ENCODE measurements around the gene FBLN7.
"Not testable (repeated sequence)": the region's sequence is repeated elsewhere in the genome, so short reads cannot be mapped to it uniquely, and the experiment has no call there.

The FBLN7 gene, protein sequence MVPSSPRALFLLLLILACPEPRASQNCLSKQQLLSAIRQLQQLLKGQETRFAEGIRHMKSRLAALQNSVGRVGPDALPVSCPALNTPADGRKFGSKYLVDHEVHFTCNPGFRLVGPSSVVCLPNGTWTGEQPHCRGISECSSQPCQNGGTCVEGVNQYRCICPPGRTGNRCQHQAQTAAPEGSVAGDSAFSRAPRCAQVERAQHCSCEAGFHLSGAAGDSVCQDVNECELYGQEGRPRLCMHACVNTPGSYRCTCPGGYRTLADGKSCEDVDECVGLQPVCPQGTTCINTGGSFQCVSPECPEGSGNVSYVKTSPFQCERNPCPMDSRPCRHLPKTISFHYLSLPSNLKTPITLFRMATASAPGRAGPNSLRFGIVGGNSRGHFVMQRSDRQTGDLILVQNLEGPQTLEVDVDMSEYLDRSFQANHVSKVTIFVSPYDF

DNA sequence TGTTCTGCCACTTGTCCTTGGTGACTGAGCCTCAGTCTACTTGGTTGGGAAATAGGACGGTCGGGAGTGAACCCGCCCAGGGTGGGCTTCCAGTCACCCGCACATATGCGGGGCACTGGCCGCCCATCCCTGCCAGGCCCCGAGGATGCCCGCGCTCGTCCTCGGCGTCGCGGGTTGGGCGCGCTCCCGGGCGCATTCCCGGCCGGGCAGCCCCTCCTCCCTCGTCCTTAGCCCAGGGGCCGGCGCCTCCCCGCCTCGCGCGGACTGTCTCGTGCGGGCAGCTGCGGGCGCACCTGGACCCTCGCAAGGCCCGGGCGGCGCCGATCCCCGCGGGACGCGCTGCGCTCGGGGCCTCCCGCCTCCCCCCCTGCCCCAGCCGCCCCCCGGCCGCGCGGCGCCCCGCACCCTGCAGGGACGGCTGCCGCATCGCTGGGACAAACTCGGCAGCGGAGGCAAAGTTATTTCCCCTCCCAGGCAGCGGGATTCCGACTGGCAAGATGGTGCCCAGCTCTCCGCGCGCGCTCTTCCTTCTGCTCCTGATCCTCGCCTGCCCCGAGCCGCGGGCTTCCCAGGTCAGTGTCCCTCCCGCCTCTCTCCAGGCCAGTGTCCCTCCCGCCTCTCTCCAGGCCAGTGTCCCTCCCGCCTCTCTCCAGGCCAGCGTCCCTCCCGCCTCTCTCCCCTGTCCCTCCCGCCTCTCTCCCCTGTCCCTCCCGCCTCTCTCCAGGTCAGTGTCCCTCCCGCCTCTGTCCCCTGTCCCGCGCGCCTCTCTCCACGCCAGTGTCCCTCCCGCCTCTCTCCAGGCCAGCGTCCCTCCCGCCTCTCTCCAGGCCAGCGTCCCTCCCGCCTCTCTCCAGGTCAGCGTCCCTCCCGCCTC is at the start of gene FBLN7:
Gene FBLN7, plus strand, starts transcription at position 227 of the 874 bp plus-strand sequence. Its CDS starts 271 bp downstream, at position 498.
- DNase-seq, result no peak

DNA sequence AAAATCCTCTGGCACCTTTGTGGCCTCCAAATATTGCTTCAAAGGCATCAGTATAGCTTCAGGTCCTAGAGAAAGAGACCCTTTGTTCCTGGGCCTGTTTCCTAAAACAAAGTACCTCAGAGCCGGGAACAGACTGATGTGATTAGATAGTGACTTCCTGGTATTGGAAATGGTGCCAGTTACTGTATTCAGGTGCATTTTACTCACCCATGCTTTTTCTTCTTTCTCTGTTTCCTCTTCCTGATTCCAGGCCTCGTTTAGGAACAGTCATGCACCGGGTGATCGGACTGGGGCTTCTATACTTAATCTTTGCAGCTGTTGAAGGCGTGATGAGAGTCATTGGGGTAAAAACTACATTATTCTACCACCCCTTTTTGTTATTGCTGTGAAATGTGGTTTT is 48.8 kb upstream of the FBLN7 start:
- DNase-seq, result no peak

DNA sequence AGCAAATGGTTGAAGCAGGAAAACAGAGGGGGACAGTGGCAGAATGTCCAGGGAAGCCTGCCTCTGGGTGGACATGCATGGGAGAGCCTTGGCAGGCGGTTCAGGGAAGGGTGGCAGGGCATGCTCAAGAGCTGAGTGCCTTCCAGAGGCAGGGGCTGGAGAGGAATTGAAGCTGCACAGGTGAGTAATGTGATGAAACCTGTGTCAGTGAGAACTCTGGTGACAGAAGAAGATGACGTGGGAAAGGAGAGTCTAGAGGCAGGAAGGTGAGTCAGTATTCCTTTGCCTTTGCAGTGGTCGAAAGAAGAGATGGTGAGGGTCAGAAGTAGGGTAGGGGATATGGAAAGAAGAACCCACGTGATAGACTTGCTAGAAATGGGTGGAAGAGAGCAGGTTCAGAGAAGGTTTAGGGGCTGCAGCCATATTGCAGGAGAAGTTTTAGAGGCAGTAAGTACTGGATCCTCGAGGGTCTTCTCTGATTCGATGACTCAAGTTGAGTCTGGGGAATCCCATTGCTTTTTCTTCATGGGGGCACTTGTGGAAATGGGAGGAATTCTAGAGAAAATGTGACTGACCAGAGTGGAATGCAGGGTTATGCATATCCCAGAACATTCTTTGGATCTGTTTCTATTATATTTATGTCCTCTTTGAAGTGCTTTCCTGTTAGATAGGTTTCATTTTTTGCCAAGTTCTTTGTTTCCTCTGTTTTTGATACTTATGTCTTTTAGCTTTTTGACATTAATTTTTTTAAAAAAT is 45.7 kb upstream of the FBLN7 start:
- DNase-seq, result no peak

DNA sequence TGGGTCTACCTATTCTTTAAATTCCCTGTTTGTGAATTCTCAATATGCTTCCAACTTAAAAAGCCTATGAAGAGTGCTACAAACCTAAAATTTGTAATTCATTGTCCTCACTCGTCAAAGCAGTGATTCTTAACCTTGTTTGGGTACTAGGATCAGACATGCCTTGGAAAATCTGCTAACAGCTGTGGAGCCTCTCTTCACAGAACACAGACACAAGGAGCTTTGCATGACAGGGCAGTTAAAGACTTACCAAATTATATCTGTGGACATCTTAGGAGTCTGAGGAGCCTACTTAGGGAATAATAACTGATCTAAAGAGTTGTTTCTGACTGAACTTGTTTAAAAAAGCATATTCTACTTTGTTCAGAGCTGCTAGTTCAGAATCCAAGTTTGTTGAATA is 45.0 kb upstream of the FBLN7 start:
- no peak for DNase-seq

DNA sequence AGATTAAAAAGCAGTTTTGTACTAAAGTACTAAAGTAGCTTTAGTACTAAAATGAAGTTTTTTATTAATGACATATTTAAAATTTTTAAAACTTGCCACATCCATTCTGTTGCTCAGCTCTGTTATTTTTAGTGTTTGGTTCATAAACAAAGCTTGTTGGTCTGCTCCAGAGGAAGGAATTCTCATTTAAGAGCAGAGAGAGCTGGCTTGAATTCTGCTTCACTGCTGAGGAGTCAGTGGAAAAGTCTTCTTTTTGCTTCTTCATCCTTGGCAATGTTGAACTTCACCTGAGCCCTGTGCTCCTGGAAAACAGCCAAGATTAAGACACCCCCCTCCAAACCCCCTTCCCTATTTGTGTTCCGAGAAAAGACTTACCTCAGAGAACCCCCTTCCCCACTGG is 42.5 kb upstream of the FBLN7 start:
- DNase-seq, result no peak

DNA sequence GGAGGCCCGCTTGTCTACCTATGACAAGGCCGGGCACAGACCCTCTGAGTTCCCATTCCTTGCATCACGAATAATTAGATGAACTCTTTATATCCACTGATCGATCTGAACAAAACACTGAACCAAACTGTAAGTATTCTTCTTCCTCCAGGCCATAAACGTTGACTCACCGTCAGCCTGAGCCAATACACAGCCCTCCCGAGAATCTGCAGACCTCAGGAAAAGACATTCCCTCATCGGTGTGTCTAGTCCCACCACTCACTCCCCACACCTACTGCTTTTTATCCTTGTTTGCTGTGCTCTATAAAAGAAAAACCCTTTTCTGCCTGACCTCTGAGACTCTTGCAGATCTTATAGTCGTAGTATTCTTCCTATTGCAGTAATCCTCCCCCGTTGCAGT is 42.1 kb upstream of the FBLN7 start:
- no peak for DNase-seq

DNA sequence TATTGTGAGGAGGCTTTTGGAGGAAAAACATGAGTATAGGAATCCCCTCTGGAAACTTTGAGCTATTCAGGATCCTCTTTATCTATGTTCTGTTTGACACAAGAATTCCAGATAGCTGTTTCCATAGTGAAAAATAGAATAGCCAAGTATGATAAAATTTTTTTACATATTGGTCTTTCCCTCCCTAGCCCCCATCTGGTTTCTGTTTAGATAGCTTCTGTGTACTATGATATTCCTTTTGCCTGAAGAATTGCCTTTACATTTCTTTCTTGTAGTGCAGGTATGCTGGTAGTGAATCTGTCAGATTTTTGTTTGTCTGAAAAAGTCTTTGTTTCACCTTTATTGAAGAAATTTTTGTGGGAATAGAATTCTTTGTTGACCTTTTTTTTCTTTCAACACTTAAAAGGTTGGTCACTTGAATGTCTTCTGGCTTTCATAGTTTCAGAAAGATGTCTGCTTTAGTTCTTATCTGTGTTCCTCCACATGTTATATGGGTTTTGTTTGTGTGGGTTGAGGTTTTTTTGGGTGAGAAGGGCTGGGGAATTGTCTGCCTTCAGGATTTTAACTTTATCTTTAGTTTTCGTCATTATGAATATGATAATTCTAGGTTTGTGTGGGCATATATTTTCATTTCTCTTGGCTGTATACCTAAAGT is 29.9 kb upstream of the FBLN7 start:
- no peak for DNase-seq

DNA sequence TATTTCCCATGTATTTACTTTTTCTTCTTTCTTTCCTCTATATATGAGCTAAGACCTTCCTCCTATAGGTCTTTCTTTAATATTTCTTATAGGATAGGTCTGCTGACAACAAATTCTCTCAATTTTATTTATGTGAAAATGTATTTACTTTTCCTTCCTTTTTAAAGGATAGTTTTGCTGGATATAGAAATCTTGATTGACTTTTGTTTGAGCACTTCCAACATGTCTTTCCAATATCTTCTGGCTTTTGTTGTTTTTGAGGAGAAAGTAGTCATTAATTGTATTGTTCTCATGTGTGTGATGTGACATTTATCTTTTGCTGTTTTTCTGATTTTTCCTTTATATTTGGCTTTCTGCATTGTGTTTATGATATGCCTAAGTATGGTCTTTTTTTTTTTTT is 28.9 kb upstream of the FBLN7 start:
- DNase-seq, result no peak

DNA sequence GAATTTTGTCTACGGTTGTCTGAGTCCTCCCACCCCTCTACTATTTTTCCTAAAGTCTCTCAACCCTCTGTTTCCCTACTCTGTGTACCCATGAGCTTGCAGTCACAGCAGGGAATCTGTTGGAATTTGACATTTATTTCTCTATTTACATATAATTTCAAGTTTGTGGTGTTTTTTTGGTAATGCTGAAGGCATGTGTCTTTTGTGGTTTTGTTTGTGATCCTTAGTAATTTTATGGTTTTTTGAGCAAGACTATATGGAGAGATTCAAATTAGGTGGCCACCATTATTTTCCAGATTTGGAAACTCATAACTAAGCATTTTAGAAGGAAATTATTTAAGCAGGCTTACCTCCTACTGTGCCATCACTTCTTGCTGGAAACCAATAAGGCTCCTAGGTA is 27.2 kb upstream of the FBLN7 start:
- no peak for DNase-seq

DNA sequence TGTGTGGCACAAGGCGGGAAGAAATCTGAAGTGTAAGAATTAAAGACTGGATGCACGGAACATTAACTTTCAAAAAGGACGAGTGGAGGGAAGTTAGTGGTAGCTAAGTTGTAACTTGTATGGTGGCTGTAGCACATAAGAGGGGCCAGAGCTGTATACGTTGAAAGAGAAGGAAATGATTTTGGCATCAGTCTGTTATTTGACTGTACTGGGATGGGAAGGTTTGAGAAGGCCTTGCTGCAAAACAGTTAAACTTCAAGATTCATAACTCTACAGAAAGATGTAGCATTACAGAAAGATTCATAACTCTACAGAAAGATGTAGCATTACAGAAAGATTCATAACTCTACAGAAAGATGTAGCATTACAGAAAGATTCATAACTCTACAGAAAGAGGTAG is 24.8 kb upstream of the FBLN7 start:
- DNase-seq, result not testable (repeated sequence)

DNA sequence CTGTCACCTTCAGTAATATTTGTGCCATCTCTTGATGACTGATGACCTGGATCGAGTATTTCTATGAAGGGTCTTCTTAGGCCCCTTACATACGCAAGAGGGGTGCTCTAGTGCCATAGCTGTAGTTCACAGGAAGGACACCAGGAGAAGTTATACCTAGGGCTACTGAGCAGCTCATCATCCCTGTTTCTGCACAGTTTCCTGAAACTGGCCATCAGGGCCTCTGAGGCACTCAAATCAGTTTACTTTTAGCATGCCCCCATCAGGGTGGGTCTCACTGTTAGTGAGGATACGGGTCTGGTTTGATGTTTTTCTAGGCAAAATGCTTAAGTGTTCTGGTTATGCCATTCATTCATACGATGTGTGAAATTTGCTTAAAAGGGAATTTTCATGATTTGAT is 20.0 kb upstream of the FBLN7 start:
- DNase-seq, result no peak

DNA sequence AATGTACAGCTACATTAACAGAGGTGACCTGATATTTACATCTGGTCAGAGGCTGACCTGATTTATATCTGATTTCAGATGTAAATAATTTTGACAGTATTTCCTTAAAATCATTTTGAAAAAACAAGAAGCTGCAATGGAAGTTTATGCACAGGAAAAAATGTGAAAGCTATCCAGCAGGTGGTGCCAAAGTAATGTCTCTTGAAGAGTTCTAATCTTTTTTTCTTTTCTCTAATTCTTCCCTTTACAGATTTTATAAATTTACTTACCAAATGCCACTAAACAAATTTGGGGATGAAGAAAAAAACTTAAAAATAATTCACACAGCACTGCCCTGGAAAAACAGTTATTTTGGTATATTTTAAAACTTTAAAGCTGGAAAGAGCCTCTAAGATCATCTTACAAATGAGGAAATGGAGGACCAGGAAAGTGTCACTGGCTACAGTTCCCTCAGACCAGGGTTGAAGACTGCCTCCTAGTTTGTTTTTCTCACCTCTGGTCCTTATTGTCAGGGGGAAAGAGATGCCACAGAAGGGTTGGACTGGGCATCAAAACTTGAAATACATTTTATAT is 16.4 kb upstream of the FBLN7 start:
- DNase-seq, result no peak

DNA sequence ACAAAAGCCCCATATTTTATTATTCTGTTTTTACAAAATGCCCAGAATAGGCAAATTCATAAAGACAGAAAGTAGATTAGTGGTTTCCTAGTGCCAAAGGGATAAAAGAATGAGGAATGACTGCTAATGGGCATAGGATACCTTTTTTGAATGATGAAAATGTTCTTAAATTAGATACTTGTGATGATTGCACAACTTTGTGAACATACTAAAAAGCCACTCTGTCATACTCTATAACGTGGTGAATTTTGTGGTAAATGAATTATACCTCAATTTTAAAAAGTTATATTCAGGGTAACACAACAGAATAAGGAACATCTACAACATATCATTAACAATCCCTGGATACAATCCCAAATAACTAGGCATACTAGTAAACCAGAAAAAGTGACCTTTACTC is 9.1 kb upstream of the FBLN7 start:
- no peak for DNase-seq

DNA sequence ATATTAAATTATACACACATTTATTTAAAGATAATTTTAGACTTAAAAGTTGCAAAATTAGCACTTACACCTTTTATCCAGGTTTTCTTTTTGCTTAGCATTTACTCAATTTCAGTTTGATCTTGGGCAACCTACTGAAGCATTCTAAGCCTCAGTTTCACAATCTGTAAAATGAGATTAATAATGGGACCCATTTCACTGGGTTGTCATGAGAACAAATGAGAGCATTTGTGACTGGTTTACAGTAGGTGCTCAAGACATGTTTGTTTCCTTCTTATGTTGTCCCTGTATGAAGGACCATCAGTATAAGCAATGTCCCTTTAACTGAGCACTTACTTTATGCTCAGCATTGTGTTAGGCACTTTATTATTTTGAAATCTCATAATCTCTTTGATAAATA is 4.8 kb upstream of the FBLN7 start:
- DNase-seq, result no peak

DNA sequence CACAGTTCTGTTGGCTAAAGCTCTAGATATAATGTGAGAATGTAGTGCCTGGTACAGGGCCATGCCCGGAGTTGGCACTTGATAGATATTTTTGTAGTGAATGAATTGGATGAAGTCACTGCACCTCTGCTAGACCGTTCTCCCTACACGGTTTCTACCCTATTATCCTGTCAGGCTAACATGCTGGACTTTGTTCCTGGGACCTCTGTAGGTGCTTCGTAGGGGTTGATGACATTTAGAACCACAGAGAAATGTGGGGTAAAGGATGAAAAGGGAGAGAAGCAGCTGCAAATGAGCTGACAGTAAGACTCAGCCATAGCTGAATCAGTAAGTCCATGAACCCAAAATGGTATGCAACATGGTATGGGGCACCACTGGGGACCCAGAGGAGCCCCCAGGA is 4.1 kb upstream of the FBLN7 start:
- no peak for DNase-seq

DNA sequence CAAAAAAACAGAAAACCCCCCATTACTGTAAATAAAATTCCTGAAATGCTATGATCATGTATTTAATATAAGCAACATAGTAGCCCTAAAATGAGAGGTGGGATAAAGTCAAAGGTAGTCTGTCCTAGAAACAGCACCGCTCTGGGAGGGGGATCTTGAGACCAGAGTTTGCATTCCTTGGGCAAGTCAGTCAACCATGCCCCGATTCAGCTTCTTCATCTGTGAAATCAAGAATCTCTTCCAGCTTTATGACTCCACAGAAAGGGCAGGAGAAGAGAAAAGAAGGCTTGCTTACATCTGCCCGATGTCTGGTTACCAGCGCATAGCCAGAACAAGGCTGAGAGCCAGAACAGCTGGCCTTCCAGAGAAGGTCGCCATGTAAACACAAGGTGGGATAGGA is 2.1 kb upstream of the FBLN7 start:
- DNase-seq, result no peak

DNA sequence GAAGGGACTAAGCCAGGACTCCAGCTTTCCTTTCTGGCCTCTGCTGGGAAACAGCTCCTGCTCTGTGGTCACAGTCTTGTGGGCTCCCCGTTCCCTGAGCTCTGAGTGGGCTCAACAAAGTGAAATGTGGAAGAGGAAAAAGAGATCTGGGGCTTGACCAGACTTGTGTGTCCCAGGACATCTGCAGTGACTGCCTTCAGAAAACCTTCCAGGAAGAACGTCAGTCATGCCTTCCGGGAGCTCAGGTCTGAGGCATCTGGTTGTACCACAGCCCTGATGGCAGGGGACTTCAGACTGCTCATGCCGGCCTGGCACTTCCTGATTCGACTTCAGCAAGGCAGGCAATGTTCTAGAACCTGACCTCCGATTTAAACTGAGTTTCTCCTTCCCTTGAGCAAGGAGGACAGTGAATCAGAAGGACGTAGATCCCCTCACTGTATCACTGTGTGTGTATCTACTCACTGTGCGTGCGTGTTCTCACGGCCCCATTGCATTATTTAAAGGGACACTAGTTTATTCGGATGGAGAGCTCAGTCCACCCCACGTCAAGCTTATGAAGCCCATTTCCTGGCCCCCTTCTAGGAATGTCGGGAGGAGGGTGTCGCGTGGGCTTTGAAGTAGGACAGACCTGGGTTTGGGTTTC is 548 bp upstream of the FBLN7 start:
- DNase-seq, result no peak

DNA sequence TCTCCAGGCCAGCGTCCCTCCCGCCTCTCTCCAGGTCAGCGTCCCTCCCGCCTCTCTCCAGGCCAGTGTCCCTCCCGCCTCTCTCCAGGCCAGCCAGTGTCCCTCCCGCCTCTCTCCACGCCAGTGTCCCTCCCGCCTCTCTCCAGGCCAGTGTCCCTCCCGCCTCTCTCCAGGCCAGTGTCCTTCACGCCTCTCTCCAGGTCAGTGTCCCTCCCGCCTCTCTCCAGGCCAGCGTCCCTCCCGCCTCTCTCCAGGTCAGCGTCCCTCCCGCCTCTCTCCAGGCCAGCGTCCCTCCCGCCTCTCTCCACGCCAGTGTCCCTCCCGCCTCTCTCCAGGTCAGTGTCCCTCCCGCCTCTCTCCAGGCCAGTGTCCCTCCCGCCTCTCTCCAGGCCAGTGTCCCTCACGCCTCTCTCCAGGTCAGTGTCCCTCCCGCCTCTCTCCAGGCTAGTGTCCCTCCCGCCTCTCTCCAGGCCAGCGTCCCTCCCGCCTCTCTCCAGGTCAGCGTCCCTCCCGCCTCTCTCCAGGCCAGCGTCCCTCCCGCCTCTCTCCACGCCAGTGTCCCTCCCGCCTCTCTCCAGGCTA is 939 bp downstream of the FBLN7 start:
- DNase-seq, result not testable (repeated sequence)

DNA sequence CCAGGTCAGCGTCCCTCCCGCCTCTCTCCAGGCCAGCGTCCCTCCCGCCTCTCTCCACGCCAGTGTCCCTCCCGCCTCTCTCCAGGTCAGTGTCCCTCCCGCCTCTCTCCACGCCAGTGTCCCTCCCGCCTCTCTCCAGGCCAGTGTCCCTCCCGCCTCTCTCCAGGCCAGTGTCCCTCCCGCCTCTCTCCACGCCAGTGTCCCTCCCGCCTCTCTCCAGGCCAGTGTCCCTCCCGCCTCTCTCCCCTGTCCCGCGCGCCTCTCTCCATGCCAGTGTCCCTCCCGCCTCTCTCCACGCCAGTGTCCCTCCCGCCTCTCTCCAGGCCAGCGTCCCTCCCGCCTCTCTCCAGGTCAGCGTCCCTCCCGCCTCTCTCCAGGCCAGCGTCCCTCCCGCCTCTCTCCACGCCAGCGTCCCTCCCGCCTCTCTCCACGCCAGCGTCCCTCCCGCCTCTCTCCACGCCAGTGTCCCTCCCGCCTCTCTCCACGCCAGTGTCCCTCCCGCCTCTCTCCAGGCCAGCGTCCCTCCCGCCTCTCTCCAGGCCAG is 1.5 kb downstream of the FBLN7 start:
- not testable (repeated sequence) for DNase-seq

DNA sequence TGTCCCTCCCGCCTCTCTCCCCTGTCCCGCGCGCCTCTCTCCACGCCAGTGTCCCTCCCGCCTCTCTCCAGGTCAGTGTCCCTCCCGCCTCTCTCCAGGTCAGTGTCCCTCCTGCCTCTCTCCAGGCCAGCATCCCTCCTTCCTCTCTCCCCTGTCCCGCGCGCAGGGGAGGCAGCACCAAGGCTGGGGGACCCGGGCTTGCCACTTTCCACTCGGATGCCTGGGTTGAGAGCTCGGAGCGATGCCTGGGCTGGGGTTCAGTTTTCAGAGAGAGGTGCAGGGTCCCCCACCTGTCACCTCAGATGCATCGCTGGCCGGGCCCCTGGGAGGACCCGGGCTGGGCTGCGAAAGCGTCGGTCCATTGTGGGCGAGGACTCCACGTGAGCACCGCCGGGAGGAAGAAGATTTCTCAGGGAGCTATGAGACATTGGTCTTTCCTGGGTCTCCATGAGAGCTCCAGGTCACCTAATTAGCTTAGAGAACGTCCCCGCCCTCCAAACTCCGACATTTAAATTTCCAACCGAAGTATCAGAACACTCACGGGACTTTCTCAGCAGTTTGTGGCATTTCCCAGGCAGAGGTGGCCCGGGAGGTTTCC is 2.1 kb downstream of the FBLN7 start:
- DNase-seq, result no peak
